OCI-LY1 (cell line): ENCODE measurements around the gene MGAT5B.

Experiments used
- EZH2 ChIP-seq: fragments of 200-600 bp; sonication (generic), shearing (Covaris generic); IDR thresholded peaks from 2 replicates; pipeline ENCODE4 v1.8.0; 2017; ENCODE audit warnings: borderline replicate concordance, mixed run types, mild to moderate bottlenecking, antibody characterized with exemption, low read length, moderate library complexity, mixed read lengths
- TF ChIP-seq, protein P1 (sequence below): fragments of 200-600 bp; sonication (generic), shearing (Covaris generic); IDR thresholded peaks from 2 replicates; pipeline ENCODE4 v1.5.1; 2017; ENCODE audit warnings: mild to moderate bottlenecking, antibody characterized with exemption, low read length, moderate library complexity, mixed read lengths

DNA sequence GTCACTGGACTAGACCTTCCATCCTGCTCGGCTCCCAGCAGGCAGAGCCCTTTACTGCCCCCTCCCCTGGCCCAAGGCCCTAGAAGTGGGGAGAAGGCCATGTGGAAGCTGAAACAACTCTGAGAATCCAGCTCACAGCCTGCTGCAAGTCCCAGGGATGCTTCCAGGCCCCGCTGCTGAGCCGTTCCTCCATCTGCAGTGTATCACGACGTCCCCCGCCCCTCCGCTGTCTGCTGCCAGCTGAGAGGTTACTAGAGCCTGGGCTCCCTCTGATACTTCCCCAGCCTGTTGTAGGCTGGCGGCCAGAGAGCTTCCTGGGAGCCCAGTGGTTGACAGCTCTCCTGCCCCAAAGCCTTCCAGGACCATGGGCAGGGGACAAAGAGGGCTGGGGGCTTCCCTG is 118.2 kb downstream of the MGAT5B start:
- TF ChIP-seq, protein P1, sequence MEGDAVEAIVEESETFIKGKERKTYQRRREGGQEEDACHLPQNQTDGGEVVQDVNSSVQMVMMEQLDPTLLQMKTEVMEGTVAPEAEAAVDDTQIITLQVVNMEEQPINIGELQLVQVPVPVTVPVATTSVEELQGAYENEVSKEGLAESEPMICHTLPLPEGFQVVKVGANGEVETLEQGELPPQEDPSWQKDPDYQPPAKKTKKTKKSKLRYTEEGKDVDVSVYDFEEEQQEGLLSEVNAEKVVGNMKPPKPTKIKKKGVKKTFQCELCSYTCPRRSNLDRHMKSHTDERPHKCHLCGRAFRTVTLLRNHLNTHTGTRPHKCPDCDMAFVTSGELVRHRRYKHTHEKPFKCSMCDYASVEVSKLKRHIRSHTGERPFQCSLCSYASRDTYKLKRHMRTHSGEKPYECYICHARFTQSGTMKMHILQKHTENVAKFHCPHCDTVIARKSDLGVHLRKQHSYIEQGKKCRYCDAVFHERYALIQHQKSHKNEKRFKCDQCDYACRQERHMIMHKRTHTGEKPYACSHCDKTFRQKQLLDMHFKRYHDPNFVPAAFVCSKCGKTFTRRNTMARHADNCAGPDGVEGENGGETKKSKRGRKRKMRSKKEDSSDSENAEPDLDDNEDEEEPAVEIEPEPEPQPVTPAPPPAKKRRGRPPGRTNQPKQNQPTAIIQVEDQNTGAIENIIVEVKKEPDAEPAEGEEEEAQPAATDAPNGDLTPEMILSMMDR = no peak
- no peak for TF ChIP-seq EZH2
